Measurements from ENCODE around the gene MAP2K7. TPM values are rescaled to one million over a fixed set of nuclear protein-coding genes. Genes with fewer than 3 reads are reported as not detected.
A peak's percentile ranks its signal among the peaks of the same experiment; 100 is the strongest.
"Not testable (repeated sequence)": the region's sequence is repeated elsewhere in the genome, so short reads cannot be mapped to it uniquely, and the experiment has no call there.

Gene MAP2K7
- total RNA-seq (2014; rRNA removed; shearing (Covaris generic)): 7.1 and 12.7 TPM in 2 replicates

GRCh38 chr19:7903244-7904073 is at the start of gene MAP2K7:
Gene MAP2K7 (plus strand): TSS chr19:7903877. CDS start chr19:7903945, 68 bp downstream.
- peak; percentile 99 for DNase-seq (ENCODE audit: low spot score)

- DNase-seq (ENCODE audit: low spot score): no peak
Measured at GRCh38 chr19:7855426-7856108, 48.1 kb upstream of the MAP2K7 start.

GRCh38 chr19:7856109-7856591 is 47.5 kb upstream of the MAP2K7 start:
- peak; percentile 13 for DNase-seq (ENCODE audit: low spot score)

GRCh38 chr19:7856679-7857663 is 46.7 kb upstream of the MAP2K7 start:
- no peak for DNase-seq (ENCODE audit: low spot score)

GRCh38 chr19:7857727-7858108 is 46.0 kb upstream of the MAP2K7 start:
- no peak for DNase-seq (ENCODE audit: low spot score)

- no peak for DNase-seq (ENCODE audit: low spot score)
Measured at GRCh38 chr19:7858109-7858770, 45.4 kb upstream of the MAP2K7 start.

- not testable (repeated sequence) for DNase-seq (ENCODE audit: low spot score)
Measured at GRCh38 chr19:7859087-7859486, 44.6 kb upstream of the MAP2K7 start.

- DNase-seq (ENCODE audit: low spot score): no peak
Measured at GRCh38 chr19:7859831-7860713, 43.6 kb upstream of the MAP2K7 start.

GRCh38 chr19:7860714-7861618 is 42.7 kb upstream of the MAP2K7 start:
- no peak for DNase-seq (ENCODE audit: low spot score)

GRCh38 chr19:7861619-7862412 is 41.9 kb upstream of the MAP2K7 start:
- DNase-seq (ENCODE audit: low spot score): no peak

- DNase-seq (ENCODE audit: low spot score): no peak
Measured at GRCh38 chr19:7862413-7862951, 41.2 kb upstream of the MAP2K7 start.

- no peak for DNase-seq (ENCODE audit: low spot score)
Measured at GRCh38 chr19:7863157-7863970, 40.3 kb upstream of the MAP2K7 start.

GRCh38 chr19:7863971-7864689 is 39.5 kb upstream of the MAP2K7 start:
- DNase-seq (ENCODE audit: low spot score): no peak

GRCh38 chr19:7864690-7865074 is 39.0 kb upstream of the MAP2K7 start:
- no peak for DNase-seq (ENCODE audit: low spot score)

- no peak for DNase-seq (ENCODE audit: low spot score)
Measured at GRCh38 chr19:7865262-7865911, 38.3 kb upstream of the MAP2K7 start.
